Mammary epithelial cell (primary cell): ENCODE results near the gene RAX2.

ENCODE experiments used
- CTCF ChIP-seq, 2 donors: IDR thresholded peaks in 1 of 2; conservative IDR thresholded peaks in 1 of 2; 2 replicates each; pipeline ENCODE4 v1.5.1; 2011 to 2012; ENCODE audit warnings: inconsistent platforms in 2 of 2, low read length in 2 of 2, mild to moderate bottlenecking in 2 of 2, control low read depth in 1 of 2, low read depth in 1 of 2; ENCODE audit not compliant: insufficient read depth in 1 of 2; ENCODE audit errors: extremely low read depth in 1 of 2
- EZH2 ChIP-seq: IDR thresholded peaks from 2 replicates; pipeline ENCODE4 v1.6.1; 2012; ENCODE audit warnings: low read length, inconsistent platforms, borderline replicate concordance

- TF ChIP-seq CTCF (conservative IDR thresholded peaks at IDR 0.05 in 1 of 2, IDR thresholded peaks at IDR 0.05 in 1 of 2; ENCODE audit: extremely low read depth in 1 of 2, insufficient read depth in 1 of 2, low read depth in 1 of 2, low read length in 2 of 2) (no peak), EZH2 (no peak)
These were observed 49.5 kb downstream of the RAX2 start for GRCh38 chr19:3722443-3723109.
